Measurements from ENCODE around the gene MSMP.
A peak's percentile ranks its signal among the peaks of the same experiment; 100 is the strongest.

MSMP gene

DNA sequence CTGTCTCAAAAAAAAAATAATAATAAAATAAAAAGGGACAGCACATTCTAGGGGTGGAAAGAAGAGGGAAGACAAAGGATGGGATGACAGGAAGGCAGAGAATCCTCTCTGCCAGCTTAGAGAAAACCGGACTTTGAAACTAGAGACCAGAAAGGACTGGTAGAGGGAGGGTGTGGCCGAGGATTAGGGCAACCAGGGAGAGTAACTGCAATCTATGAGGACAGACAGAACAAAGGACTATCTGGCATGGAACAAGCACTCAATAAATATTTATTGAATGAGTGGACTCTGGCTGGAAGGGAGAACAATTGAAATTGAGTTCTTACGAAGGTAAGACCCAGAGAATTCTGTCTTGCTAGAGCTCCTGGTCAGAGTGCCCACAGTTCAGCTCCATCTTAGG is 7.5 kb downstream of the MSMP start:
- DNase-seq (ENCODE audit: extremely low read depth in 1 of 2, low read depth in 1 of 2) = no peak

DNA sequence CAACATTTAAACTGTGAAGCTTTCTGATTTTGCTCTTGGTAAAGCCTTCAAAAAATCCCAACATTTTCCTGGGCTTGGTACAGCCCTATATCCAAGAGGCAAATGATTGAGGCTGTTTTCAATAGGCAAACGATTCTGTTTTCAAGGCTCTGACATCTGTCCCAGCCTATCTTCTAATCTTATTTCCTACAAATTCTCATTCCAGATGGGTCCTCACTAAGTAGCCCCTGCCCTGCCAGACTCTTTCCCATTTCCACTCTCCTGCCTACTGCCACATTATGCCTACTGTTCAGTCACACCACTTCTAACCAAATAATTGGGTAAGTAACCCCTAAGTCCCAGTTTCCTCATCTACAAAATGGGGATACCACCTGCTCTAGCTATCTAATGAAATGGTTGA is 8.5 kb downstream of the MSMP start:
- DNase-seq (ENCODE audit: extremely low read depth in 1 of 2, low read depth in 1 of 2) = no peak

DNA sequence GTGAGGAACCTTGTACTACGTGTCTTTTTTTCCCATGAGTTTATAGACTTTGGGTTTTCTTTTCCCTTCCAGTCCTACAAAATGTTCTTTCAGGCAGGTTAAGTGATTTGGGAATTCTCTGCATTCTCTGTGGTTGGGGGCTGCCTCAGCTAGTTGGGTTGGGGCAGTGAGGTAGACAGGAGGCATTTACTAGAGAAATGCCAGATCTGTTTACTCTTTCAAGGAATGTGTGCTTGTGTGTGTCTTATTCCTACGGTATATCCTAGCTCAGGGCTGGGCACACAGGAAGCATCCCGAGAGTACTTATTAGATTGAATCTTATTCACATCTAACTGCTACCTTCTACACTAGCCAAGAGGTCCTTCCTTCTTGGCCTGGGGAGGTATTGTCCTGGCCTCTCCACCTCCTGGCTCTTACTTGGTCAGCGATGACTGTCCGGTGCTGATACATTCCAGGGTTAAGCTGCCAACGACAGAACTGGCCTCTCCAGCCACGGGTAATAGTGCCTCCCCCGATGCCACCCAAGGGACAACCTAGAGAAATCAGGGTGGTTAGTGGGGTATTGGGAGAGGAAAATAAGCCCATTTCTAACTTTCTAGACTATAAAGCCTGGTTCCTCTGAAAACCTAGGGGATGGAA is 10.1 kb downstream of the MSMP start:
- DNase-seq (ENCODE audit: extremely low read depth in 1 of 2, low read depth in 1 of 2) = no peak

DNA sequence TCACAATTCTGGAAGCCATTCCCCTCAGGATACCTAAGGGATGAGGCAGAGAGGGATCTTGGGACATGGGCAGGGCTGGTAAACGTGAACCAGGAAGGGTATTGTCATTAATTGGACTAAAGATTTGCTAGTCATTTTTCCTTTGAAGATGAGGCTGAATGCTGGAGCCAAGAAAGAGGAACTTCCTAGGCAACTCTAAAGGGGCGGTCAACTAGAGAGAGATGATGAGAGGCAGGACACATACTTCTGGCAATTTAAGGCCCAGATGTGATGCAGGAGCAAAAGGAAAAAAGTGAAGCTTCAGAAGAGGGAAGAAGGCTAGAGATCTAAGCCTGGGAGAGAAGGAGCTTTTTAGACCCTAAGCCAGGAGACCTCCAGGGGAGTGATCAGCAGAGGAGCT is 10.6 kb downstream of the MSMP start:
- no peak for DNase-seq (ENCODE audit: extremely low read depth in 1 of 2, low read depth in 1 of 2)

DNA sequence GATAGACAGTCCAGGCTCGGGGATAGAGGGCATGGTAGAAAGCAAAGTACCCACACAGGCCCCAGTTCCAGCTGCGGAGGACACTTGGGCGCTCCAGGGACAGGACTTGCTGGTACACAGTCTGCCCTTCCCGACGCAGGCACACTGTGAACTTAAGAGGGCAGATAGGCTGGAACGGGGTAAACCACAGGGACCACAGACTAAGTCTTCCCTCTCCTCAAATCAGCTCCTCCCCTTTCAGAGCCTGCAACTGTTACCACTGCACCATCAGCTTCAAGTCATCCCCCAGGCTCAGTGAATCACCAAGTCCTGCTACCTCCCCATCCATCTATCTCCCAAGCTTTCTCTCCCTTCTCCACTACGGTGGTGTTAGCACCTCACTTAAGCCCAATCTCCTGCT is 12.3 kb downstream of the MSMP start:
- DNase-seq (ENCODE audit: extremely low read depth in 1 of 2, low read depth in 1 of 2) = no peak

DNA sequence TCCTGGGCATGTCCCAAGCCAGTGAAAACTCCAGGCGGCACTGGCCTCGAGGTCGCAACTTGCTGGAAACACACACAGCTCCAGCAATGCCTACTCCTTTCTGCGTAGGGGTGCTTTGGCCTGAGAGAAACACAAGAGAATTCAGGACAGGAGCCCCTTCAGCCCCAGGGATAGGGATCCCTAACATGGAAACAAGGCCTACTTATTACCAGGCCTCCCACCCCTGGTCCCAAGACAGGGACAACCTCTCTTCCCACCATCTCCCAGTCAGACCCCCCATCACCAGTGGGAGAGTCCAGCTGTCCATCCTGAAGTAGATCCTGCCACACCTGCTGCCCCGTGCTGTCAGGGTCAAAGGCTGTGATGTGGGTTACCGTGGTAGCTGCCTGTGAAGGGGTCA is 13.8 kb downstream of the MSMP start:
- DNase-seq (ENCODE audit: extremely low read depth in 1 of 2, low read depth in 1 of 2) = no peak

DNA sequence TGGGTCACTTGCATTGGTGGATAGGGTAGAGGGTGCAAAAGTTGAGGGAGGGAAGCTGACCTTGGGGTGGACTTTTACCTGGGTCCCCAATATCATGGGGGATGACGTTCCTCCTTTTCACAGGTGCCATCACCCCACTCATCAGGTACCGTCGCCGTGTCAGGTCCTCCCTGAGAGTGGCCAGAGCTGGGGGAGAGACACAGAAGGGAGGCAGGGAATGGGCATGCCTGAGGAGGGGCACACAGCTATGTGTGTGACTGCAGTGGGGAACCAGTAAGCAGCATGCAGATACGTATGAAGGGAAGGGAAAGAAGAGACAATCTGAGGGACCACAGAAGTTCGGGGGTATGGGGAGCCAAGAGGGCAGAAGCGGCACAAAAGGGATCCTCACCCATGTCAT is 15.2 kb downstream of the MSMP start:
- no peak for DNase-seq (ENCODE audit: extremely low read depth in 1 of 2, low read depth in 1 of 2)

DNA sequence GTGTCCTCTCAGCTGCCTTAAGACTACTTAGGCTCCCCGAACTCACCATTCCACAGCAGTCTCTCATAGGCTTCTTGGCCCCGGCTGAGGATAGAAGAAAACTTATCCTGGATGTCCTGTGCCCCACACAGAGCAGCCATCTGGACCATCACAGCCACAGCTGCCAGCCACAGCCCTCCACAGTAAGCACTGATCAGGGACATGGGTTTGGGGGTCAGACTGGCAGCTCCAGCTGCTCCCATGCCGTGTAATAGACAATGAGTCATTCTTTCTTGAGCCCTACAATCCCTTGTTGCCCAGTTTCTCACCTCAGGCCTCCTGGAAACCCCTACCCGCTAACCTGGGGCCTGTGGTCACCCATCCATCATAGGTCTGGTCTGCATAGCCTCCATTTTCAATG is 15.9 kb downstream of the MSMP start:
- no peak for DNase-seq (ENCODE audit: extremely low read depth in 1 of 2, low read depth in 1 of 2)

DNA sequence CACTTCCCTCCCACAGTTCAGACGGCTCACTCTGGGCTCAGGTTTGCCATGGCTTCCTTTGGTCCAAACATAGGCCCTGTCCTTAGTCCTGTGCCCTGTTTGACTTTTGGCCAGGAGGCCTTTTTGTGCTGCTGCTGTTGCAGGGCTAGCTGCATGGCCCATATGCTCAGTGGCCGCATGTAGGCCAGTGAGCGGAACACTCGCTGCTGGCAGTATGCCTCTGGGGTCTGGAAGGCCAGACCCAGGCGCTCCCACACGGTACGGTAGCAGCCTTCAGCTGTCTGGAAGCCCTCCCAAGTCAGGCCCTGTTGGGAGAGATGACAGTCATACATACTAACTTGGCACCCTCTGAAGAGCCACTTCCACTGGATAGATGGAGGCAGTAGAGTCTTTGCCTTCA is 16.9 kb downstream of the MSMP start:
- DNase-seq (ENCODE audit: extremely low read depth in 1 of 2, low read depth in 1 of 2) = no peak

DNA sequence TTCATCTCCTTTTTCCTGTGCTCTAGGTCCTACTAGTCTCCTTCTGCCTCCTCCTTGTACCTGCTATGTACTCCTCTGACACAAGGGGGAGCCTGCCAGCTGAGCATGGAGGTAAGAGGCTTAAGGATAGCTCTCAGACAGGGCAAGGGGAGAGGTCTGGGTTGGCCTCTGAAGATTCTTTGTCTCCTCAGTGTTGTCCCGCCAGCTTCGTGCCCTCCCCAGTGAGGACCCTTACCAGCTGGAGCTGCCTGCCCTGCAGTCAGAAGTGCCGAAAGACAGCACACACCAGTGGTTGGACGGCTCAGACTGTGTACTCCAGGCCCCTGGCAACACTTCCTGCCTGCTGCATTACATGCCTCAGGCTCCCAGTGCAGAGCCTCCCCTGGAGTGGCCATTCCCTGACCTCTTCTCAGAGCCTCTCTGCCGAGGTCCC is 17.9 kb downstream of the MSMP start:
- peak in 1 of 2 donors; percentile 31 for DNase-seq (ENCODE audit: extremely low read depth in 1 of 2, low read depth in 1 of 2)

DNA sequence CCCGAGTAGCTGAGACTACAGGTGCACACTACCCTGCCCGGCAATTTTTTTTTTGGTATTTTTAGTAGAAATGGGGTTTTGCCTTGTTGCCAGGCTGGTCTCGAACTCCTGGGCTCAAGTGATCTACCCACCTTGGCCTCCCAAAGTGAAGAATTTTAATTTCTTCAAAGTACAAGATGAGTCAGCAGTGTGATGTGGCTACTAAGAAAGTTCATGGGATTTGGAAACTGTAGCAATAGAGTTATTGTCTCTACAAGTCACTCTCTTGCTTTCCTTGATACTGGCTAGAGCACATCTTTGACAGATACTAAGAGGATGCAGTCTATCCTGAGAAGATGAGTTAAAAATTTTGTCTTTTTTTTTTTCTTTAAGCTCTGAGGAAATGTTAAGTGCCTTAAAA is 20.0 kb downstream of the MSMP start:
- DNase-seq (ENCODE audit: extremely low read depth in 1 of 2, low read depth in 1 of 2) = no peak

DNA sequence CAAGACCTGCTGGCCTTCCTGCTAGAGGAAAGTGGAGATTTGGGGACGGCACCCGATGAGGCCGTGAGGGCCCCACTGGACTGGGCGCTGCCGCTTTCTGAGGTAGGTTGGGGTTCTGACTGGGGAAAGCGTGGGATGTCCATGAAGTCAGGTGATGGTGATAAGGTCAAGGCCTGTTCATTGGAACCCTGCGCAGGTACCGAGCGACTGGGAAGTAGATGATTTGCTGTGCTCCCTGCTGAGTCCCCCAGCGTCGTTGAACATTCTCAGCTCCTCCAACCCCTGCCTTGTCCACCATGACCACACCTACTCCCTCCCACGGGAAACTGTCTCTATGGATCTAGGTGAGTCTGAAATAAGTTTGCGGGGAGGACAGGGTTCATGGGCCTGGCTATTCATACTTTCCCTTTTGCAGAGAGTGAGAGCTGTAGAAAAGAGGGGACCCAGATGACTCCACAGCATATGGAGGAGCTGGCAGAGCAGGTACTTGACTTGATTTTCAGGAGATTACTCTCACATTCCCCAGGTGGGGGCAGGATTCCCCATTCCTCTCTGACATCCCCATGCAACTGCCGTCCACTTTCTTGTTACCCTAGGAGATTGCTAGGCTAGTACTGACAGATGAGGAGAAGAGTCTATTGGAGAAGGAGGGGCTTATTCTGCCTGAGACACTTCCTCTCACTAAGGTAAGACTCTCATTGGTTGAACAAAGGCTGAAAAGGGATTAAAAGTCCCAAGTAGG is 21.1 kb downstream of the MSMP start:
- DNase-seq (ENCODE audit: extremely low read depth in 1 of 2, low read depth in 1 of 2) = no peak

DNA sequence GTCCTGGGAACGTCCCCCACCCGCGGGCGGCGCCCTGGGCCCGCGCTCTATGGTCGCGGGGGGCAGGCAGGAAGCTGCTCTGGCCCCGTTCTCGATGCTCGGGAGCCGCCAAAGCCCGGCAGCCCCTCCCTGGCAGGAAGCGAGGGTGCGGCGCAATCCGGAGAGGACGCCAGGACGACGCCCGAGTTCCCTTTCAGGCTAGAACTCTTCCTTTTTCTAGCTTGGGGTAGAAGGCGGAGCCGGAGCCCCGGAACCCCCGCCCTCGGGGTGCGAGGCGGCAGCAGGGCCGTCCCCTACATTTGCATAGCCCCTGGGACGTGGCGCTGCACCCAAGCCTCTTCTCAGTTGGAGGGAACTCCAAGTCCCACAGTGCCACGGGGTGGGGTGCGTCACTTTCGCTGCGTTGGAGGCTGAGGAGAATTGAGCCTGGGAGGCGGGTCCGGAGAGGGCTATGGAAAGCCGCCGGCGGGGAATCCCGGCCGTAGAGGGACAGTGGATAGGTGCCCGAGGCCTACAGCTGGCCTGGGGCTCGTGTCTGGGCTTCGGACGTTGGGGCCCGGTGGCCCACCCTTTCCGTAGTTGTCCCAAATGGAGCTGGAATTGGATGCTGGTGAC is 21.8 kb downstream of the MSMP start, which contains the start of the genes CREB3 and TLN1:
Gene CREB3, plus strand, starts transcription at position 482 of the 615 bp plus-strand sequence. Its CDS starts 107 bp downstream, at position 589.
Gene TLN1, minus strand, starts transcription at position 11 of the 615 bp plus-strand sequence. CDS start 6,501 bp downstream, outside the sequence.
- DNase-seq (ENCODE audit: extremely low read depth in 1 of 2, low read depth in 1 of 2) = peak; percentile 92 to 93

DNA sequence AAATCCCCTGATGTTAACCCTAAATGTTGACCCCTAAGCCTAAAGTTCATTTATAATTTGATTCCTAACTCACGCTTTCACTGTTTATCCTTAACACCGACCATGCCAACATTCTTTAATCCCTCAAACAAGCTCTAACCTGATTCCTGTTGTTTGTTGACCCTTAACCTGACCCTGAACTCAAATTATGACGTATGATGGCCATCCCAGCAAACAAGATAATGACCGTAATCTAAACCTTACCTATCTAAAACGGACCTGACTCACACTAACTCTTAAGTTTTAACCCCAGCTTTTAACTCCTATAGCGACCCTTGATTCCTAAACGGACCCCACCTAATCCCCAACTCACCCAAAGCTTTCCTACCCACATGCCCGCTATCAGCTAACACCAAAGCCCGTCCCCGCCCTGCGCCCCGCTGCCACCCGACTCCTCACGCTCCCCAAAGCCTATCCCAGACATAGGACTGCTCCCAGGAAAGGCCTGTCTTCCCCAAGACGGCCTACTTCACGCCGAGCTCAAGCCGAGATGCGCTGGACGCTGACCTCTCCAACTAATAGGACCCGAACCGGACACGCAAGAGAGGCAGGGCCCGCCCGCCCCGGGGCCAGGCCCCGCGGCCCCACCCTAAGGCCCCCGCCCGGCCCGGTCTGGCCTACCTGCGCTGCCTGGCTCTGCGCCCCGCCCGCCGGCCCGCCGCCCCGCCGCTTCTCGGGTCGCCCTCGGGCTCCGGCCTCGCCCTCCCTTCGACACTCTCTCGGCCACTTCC is 22.5 kb downstream of the MSMP start:
- peak in 1 of 2 donors; percentile 23 for DNase-seq (ENCODE audit: extremely low read depth in 1 of 2, low read depth in 1 of 2)

DNA sequence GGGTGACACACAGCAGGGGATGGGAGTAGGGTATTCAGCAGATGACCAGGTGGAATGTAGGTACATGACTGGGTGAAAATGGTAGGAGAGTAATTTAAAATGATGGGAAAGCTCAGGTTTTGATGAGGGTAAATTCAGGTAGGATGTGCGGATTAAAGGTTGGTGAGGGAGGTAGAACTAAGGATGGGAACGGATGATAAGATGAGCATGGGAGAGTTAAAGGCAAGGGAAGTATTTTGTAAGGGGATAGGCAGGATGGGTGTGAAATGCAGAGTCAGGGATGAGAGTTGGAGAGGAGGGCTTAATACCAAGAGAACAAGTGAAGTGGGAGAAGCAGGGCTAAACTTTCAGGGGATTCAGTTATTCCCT is 23.6 kb downstream of the MSMP start:
- no peak for DNase-seq (ENCODE audit: extremely low read depth in 1 of 2, low read depth in 1 of 2)

DNA sequence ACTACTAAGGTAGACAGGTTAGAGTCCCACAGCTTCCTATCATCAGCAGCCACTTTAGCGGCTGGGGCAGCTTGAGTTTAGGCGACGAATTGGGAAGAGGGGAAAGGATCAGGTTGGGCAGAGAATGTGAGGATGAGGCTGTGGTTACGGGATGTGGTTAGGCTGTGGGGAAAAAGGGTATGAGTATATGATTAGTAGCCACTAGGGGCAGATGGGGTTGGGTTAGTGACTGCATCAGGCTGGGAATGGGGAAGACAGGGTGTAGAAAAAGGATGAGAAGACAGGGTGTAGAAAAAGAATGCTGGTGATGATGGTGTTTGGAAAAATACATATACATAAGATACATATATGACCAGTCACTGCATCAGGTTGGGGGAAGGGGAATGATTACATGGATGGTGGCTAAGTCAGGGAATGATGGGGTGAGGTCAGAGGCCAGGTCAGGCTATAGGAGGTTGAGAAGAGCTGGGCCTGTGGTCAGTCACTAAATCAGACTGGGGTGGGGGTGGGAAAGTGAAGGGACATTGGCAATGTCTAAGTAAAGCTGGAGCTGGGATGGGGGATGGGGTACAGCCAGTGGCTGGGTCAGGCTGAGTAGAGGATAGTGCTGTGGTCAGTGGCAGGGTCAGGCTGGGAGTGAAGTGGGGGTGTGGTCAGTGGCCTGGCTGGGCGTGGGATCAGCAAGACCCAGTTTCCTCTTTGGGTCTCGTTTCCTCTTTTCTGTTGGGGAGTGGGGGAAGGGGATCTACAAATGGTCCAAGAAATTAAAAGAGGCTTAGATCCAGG is 24.2 kb downstream of the MSMP start:
- DNase-seq (ENCODE audit: extremely low read depth in 1 of 2, low read depth in 1 of 2) = no peak

DNA sequence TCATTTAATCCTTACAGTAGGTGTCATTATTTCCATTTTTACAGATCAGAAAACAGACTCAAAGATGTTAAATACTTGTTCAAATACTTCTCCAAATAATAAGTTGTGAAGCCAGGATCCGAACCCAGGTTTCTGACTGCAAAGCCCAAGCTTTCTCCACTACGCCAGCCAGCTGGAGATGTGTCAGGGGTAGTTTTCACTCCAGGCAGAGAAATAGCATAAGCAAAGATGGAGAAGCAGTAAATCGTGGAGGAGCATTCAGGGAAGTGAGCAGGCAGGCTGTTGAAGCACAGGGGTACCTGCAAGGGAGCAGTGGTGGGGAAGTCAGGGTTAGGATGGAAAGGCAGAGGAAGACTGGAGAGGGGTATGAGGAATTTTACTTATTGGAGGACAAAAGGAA is 25.0 kb downstream of the MSMP start:
- no peak for DNase-seq (ENCODE audit: extremely low read depth in 1 of 2, low read depth in 1 of 2)

DNA sequence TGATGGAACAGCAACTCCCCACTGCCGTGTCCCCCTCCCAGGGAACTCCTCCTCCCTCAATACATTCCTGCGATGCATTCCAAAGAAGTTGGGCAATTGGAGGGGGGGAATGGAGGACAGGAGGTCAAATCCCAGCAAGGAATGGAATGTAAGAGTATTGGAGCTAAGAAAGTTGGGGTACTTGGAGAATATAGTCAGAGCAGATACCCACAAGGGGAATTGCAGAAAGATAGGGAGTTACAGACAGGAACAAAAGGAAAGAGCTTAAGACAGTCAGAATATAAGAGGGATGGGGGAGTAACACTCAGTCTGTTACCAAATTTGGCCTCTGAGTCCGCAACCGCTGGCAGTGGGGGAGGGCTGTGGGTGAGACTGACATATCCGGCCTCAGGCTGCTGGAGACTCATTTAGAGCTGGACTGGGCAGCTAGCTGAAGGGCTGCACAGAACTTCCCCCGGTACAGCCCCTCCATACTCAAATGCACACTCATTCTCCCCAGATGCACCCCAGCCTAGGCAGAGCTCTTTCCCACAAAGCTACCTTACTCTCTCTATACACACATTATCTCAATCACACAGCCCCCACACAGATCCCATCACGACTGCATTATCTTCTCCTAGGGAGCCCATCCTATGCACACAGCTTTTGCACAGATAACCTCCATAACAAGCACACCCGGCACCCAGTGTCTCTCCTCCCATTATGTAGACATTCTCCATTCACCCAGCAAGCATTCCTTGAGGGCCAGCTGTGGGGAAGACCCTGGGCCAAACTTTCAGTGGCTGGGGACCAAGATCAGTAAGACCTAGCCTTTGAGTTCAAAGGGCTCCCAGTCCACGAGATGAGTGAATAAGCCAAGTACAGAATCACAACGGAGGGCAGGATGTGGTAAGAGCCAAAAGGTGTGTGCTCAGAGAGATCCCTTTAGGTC is 25.8 kb downstream of the MSMP start:
- no peak for DNase-seq (ENCODE audit: extremely low read depth in 1 of 2, low read depth in 1 of 2)

DNA sequence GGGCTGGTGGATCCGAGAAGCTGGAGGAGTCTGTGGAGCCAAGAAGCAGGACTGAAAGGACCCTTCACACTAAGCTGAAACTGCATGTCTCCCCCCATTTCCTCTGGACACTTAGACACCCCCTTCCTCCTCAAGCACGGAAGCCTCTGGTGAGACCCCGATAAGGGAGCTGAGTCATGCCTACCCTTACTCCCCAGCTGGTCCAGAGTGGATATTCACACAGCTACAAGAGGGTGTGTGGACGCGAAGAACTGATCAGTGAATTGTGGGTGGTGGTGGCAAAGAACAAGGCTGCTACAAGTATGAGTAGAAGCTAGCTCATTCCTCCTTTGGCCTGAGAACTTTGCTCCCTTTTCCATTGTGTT is 26.4 kb downstream of the MSMP start:
- DNase-seq (ENCODE audit: extremely low read depth in 1 of 2, low read depth in 1 of 2) = no peak

DNA sequence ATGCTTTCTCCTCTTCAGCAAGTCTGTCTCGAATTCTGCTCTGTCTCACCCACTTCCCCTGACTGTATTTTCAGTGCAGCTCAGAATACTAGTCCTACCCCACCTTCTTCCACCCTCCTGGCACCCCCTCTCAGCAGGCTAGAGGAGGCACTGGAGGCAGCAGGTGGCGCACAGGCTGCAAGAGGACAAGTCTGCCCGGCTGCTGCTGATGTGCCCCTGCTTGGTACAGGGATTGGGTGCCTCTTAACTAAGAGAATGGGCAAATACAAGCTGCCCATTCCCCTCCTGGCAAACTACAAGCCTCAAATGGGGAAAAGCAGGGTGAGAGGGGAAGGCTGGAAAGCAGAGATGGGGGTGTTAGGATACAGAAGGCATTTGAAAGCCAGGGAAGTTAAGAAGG is 27.1 kb downstream of the MSMP start:
- no peak for DNase-seq (ENCODE audit: extremely low read depth in 1 of 2, low read depth in 1 of 2)
